IMR-90 (cell line): ENCODE results near the gene CSRP1. TPM values are rescaled to one million over a fixed set of nuclear protein-coding genes. Genes with fewer than 3 reads are reported as not detected.

Experiments used
- ATAC-seq: fragments of 200-7000 bp; cut with Tn5 transposase; 2 replicates; pipeline ENCODE4 v1.9.1; 2020; ENCODE audit warnings: low read depth, mild to moderate bottlenecking, moderate library complexity
- BruUV-seq: library from RNA; stranded (reverse); fragments of 400-500 nt; replicated peaks from 2 replicates; lab custom pipeline; 2021; lab: Mats Ljungman, UMichigan
- CTCF ChIA-PET: fragments of 300-600 bp; formaldehyde crosslinking; extraction: SDS; loops from one replicate; lab custom pipeline; 2021; ENCODE audit warnings: antibody characterized with exemption; lab: Yijun Ruan, JAX
- POLR2A ChIA-PET: fragments of 300-600 bp; sonication (Branson Sonifier 250); formaldehyde crosslinking; loops from one replicate; lab custom pipeline; 2022; ENCODE audit warnings: antibody characterized with exemption; ENCODE audit not compliant: unreplicated experiment; lab: Charles Lee
- DNase-seq: peaks from one replicate; pipeline ENCODE4 v3.0.0; 2013
- H2AFZ ChIP-seq: replicated peaks from 2 replicates; pipeline ENCODE3; 2013; ENCODE audit warnings: low read length, mild to moderate bottlenecking; ENCODE audit not compliant: poor library complexity
- H2AK5ac ChIP-seq: 2 replicates; pipeline ENCODE4 v1.6.1; 2013; ENCODE audit warnings: low read depth, low read length, inconsistent platforms
- H2AK9ac ChIP-seq: replicated peaks from 2 replicates; pipeline ENCODE3; 2013; ENCODE audit warnings: mild to moderate bottlenecking, low read depth, low read length, moderate library complexity; ENCODE audit not compliant: poor library complexity
- H2BK120ac ChIP-seq: 2 replicates; pipeline ENCODE4 v1.6.1; 2013; ENCODE audit warnings: low read depth, low read length, inconsistent platforms
- H2BK15ac ChIP-seq: 3 replicates; pipeline ENCODE4 v1.6.1; 2013; ENCODE audit warnings: low read depth, low read length, inconsistent platforms
- H2BK20ac ChIP-seq: 2 replicates; pipeline ENCODE4 v1.6.1; 2013; ENCODE audit warnings: low read depth, mild to moderate bottlenecking, inconsistent platforms, low read length, moderate library complexity
- H2BK5ac ChIP-seq: 2 replicates; pipeline ENCODE4 v1.6.1; 2013; ENCODE audit warnings: mild to moderate bottlenecking, low read depth, low read length, inconsistent platforms; ENCODE audit not compliant: poor library complexity, severe bottlenecking
- H3K14ac ChIP-seq: replicated peaks from 2 replicates; pipeline ENCODE4 v1.6.1; 2013; ENCODE audit warnings: low read depth, low read length, inconsistent platforms
- H3K18ac ChIP-seq: 2 replicates; pipeline ENCODE4 v1.6.1; 2013; ENCODE audit warnings: low read depth, low read length, control low read depth
- H3K23ac ChIP-seq: 2 replicates; pipeline ENCODE4 v1.6.1; 2013; ENCODE audit warnings: low read depth, low read length, inconsistent platforms
- H3K27ac ChIP-seq: 2 replicates; pipeline ENCODE4 v1.5.1; 2013; ENCODE audit warnings: mild to moderate bottlenecking, control low read depth, low read length; ENCODE audit not compliant: insufficient read depth
- H3K27me3 ChIP-seq: 2 replicates; pipeline ENCODE4 v1.6.1; 2013; ENCODE audit warnings: low read length; ENCODE audit not compliant: control insufficient read depth, insufficient read depth
- H3K36me3 ChIP-seq: 2 replicates; pipeline ENCODE4 v1.6.1; 2013; ENCODE audit warnings: low read length, mixed read lengths; ENCODE audit not compliant: control insufficient read depth, insufficient read depth
- H3K4ac ChIP-seq: 2 replicates; pipeline ENCODE4 v1.6.1; 2013; ENCODE audit warnings: low read depth, low read length, inconsistent platforms
- H3K4me1 ChIP-seq: 2 replicates; pipeline ENCODE4 v1.6.1; 2013; ENCODE audit warnings: low read length, mixed read lengths; ENCODE audit not compliant: control insufficient read depth, insufficient read depth
- H3K4me2 ChIP-seq: 2 replicates; pipeline ENCODE4 v1.6.1; 2013; ENCODE audit warnings: low read depth, mild to moderate bottlenecking, control low read depth, low read length, moderate library complexity
- H3K4me3 ChIP-seq: 2 replicates; pipeline ENCODE4 v1.5.1; 2013; ENCODE audit warnings: low read depth, mild to moderate bottlenecking, control low read depth, low read length, moderate library complexity; ENCODE audit not compliant: insufficient read depth
- H3K56ac ChIP-seq: 2 replicates; pipeline ENCODE4 v1.6.1; 2013; ENCODE audit warnings: low read length, inconsistent platforms; ENCODE audit not compliant: insufficient read depth; ENCODE audit errors: extremely low read depth
- H3K79me1 ChIP-seq, 2 experiments: 2 replicates each; pipeline ENCODE4 v1.6.1; 2013; ENCODE audit warnings: low read length in 2 of 2, inconsistent platforms in 1 of 2, low read depth in 1 of 2
- H3K9ac ChIP-seq: 2 replicates; pipeline ENCODE4 v1.6.1; 2013; ENCODE audit warnings: low read depth, low read length, control low read depth
- H3K9me1 ChIP-seq: 2 replicates; pipeline ENCODE4 v1.6.1; 2013; ENCODE audit warnings: low read length, inconsistent platforms; ENCODE audit not compliant: insufficient read depth
- H3K9me3 ChIP-seq: 2 replicates; pipeline ENCODE4 v1.6.1; 2013; ENCODE audit warnings: low read length; ENCODE audit not compliant: control insufficient read depth, insufficient read depth
- H4K20me1 ChIP-seq: 2 replicates; pipeline ENCODE4 v1.6.1; 2013; ENCODE audit warnings: low read length, inconsistent platforms; ENCODE audit not compliant: insufficient read depth
- H4K5ac ChIP-seq: 2 replicates; pipeline ENCODE4 v1.6.1; 2013; ENCODE audit warnings: mild to moderate bottlenecking, low read depth, low read length, control low read depth
- H4K8ac ChIP-seq, 2 experiments: 2 replicates each; pipeline ENCODE4 v1.6.1; 2013; ENCODE audit warnings: low read depth in 2 of 2, low read length in 2 of 2, control low read depth in 1 of 2, inconsistent platforms in 1 of 2
- H4K91ac ChIP-seq: 2 replicates; pipeline ENCODE4 v1.6.1; 2013; ENCODE audit warnings: low read depth, low read length, inconsistent platforms; ENCODE audit not compliant: insufficient read depth
- BHLHE40 ChIP-seq: fragments of 150-350 bp; IDR thresholded peaks from 2 replicates; pipeline ENCODE4 v1.6.1; 2016; ENCODE audit warnings: mild to moderate bottlenecking, low read depth, low read length
- CEBPB ChIP-seq: IDR thresholded peaks from 2 replicates; pipeline ENCODE4 v1.6.1; 2012; ENCODE audit warnings: low read depth, low read length, improper control_type of control experiment
- CHD1 ChIP-seq: IDR thresholded peaks from 2 replicates; pipeline ENCODE4 v1.6.1; 2012; ENCODE audit warnings: low read depth, low read length, improper control_type of control experiment
- FOS ChIP-seq: fragments of 150-350 bp; IDR thresholded peaks from 2 replicates; pipeline ENCODE4 v1.6.1; 2016; ENCODE audit warnings: low read depth, low read length
- MAZ ChIP-seq: IDR thresholded peaks from 2 replicates; pipeline ENCODE4 v1.6.1; 2012; ENCODE audit warnings: low read depth, mild to moderate bottlenecking, low read length, improper control_type of control experiment, moderate library complexity, borderline replicate concordance
- NFE2L2 ChIP-seq: fragments of 150-350 bp; IDR thresholded peaks from 2 replicates; pipeline ENCODE4 v1.6.1; 2016; ENCODE audit warnings: low read depth, mild to moderate bottlenecking, low read length
- POLR2A ChIP-seq: IDR thresholded peaks from 2 replicates; pipeline ENCODE4 v1.6.1; 2012; ENCODE audit warnings: mild to moderate bottlenecking, low read depth, low read length
- RAD21 ChIP-seq: IDR thresholded peaks from 2 replicates; pipeline ENCODE4 v1.6.1; 2012; ENCODE audit warnings: low read length, improper control_type of control experiment
- SMC3 ChIP-seq: fragments of 150-350 bp; IDR thresholded peaks from 2 replicates; pipeline ENCODE4 v1.6.1; 2016; ENCODE audit warnings: low read depth, mild to moderate bottlenecking, antibody characterized with exemption, low read length, moderate library complexity
- WGBS, 2 experiments: methylation state at CpG; one replicate each; pipeline versions ENCODE4 v1.1.5 to v1.1.7; 2013; ENCODE audit warnings: missing lambda C conversion rate in 2 of 2; ENCODE audit not compliant: insufficient read length in 1 of 2; ENCODE audit errors: extremely low coverage in 2 of 2; 5-methylcytosine and 5-hydroxymethylcytosine counted together
- dilution Hi-C: fragments of 300-500 bp; cut with HindIII; formaldehyde crosslinking; loops from one replicate; pipeline ENCODE4 v1.14.3; 2018; ENCODE audit warnings: low sequenced_read_pairs; ENCODE audit not compliant: unreplicated experiment
- in situ Hi-C: fragments of 300-500 bp; cut with MboI; formaldehyde crosslinking; loops from 3 replicates; pipeline ENCODE4 v1.14.3; 2019; ENCODE audit warnings: low sequenced_read_pairs, inconsistent platforms, mixed read lengths
- intact Hi-C: fragments of 100-400 bp; cut with micrococcal nuclease; formaldehyde crosslinking; loops from 2 replicates; pipeline ENCODE4 v1.10.0; 2022
- polyA plus RNA-seq, 3 experiments: library from polyadenylated mRNA; depleted of rRNA; stranded (reverse); fragments of >200 nt; gene quantifications; 2 replicates each; pipeline ENCODE4 v1.2.3, GENCODE V29; 2012; ENCODE audit warnings: low replicate concordance in 1 of 3
- total RNA-seq: library from RNA; depleted of rRNA; stranded (reverse); fragments of >200 nt; gene quantifications from 2 replicates; pipeline ENCODE4 v1.2.3, GENCODE V29; 2012
- TF ChIP-seq, protein P1 (sequence below): conservative IDR thresholded peaks from 2 replicates; pipeline ENCODE4 v1.5.1; 2012; ENCODE audit warnings: mild to moderate bottlenecking, low read depth, low read length, improper control_type of control experiment

Gene CSRP1
- total and polyA plus RNA-seq, 2 of the 4 experiments (the other 2 are of a cell fraction) = 1,037 to 1,498 TPM

DNA sequence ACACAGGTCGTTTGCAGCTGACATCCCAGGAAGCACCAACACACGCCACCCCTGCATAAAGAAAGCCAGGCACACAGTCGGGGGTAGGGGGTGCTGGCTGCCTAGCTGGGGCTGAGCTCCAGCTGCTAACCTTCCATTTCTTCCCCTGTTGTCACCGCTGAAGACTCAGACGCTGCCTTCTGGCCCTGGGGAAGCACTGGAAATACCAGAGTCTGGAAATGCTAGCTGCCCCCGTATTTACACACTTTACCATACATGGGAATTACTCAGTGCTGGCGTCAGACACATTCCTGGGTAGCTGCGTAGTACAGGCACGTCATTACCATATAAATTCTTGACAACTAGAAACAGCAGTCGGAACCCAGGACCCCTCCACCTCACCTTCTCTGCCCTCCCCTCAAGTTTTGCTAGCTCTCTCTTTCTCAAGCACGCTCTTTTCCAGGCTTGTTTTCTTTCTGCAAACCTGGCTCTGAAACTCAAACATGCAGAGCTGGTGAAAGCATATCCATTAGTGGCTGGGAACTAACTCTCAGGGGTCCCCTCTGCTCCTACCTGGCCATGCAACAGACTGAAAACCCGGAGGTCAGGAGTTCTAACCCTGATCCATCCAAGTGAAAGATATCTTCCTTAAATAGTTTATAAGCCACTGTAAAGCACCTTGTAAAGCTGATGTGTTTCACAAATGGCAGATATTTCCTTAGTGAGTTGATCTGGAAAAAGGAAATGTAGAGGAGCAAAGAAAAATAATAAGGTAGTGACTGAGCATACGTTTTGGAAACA is 3.3 kb downstream of the CSRP1 start:
- Histone ChIP-seq H3K14ac (peak overlapping the region; percentile 96), H2AFZ (no peak overlapping the region), H2BK15ac (peak overlapping the region; percentile 48; the same call in 2 of the 3 replicates), H3K27ac (peak overlapping the region; percentile 94), H3K56ac (peak overlapping the region; percentile 96), H3K9ac (peak overlapping the region; percentile 95), H3K9me1 (peaks cover 43% of the 10 kb centered on the region), H3K36me3 (peaks cover 31% of the 10 kb centered on the region), H2AK9ac (peak overlapping the region; percentile 90), H3K4ac (peak overlapping the region; percentile 97), H4K8ac (peak overlapping the region; percentile 73 to 92), H3K79me1 (peaks cover 4 to 54% of the 10 kb centered on the region in 2 experiments; a peak in 2 of 4 replicates), H4K91ac (peak overlapping the region; percentile 96), H3K23ac (peak overlapping the region; percentile 97), H3K4me2 (peak overlapping the region; percentile 97), H4K5ac (peak overlapping the region; percentile 48), H3K9me3 (no peaks in the 10 kb centered on the region), H2BK5ac (peak overlapping the region; percentile 94), H2BK20ac (peak overlapping the region; percentile 82), H3K4me1 (peaks cover 45% of the 10 kb centered on the region), H3K4me3 (peak overlapping the region; percentile 79), H3K27me3 (no peaks in the 10 kb centered on the region), H4K20me1 (peaks cover 48% of the 10 kb centered on the region), H3K18ac (peak overlapping the region; percentile 77), H2BK120ac (peak overlapping the region; percentile 95), H2AK5ac (peak overlapping the region; percentile 91)
- peak; percentile 43 for ATAC-seq
- in situ Hi-C loops = no loop called here
- intact Hi-C loops = no loop called here
- ChIA-PET CTCF (interaction anchor here (0.7 to 4.5 kb wide), 4 partner anchors 9 to 67 kb away, joined by 3 to 31 read pairs (median 6); no protein-coding TSS in a partner anchor), POLR2A (interaction anchor here (0.5 to 3.0 kb wide), 7 partner anchors 9 to 943 kb away, joined by 3 to 10 read pairs (median 8); no protein-coding TSS in a partner anchor)
- TSS peak; percentile 94 for BruUV-seq
- dilution Hi-C loops = no loop called here
- WGBS, 2 experiments = 0% methylated on average over 7 of the region's 13 CpGs; no CpG with 5 or more reads in 1 of the 2 experiments
- TF ChIP-seq, protein P1, sequence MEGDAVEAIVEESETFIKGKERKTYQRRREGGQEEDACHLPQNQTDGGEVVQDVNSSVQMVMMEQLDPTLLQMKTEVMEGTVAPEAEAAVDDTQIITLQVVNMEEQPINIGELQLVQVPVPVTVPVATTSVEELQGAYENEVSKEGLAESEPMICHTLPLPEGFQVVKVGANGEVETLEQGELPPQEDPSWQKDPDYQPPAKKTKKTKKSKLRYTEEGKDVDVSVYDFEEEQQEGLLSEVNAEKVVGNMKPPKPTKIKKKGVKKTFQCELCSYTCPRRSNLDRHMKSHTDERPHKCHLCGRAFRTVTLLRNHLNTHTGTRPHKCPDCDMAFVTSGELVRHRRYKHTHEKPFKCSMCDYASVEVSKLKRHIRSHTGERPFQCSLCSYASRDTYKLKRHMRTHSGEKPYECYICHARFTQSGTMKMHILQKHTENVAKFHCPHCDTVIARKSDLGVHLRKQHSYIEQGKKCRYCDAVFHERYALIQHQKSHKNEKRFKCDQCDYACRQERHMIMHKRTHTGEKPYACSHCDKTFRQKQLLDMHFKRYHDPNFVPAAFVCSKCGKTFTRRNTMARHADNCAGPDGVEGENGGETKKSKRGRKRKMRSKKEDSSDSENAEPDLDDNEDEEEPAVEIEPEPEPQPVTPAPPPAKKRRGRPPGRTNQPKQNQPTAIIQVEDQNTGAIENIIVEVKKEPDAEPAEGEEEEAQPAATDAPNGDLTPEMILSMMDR = no peak
- TF ChIP-seq CEBPB (peak; percentile 67; the same call in 1 of the 2 replicates), BHLHE40 (peak; percentile 4; the same call in 1 of the 2 replicates), CHD1 (peak; percentile 7; the same call in 1 of the 2 replicates), POLR2A (peak; percentile 90), NFE2L2 (no peak), FOS (peak; percentile 87), MAZ (peak; percentile 74; the same call in 1 of the 2 replicates), SMC3 (no peak), RAD21 (peak; percentile 31)
- DNase-seq = peak; percentile 100
